ENCODE results near the gene SSBP1.
"Not testable (repeated sequence)": the region's sequence is repeated elsewhere in the genome, so short reads cannot be mapped to it uniquely, and the experiment has no call there.

The SSBP1 gene

GRCh38 chr7:141770083-141770583, 32.0 kb downstream of the SSBP1 start:
- not testable (repeated sequence) for DNase-seq (ENCODE audit: low read depth)

DNA sequence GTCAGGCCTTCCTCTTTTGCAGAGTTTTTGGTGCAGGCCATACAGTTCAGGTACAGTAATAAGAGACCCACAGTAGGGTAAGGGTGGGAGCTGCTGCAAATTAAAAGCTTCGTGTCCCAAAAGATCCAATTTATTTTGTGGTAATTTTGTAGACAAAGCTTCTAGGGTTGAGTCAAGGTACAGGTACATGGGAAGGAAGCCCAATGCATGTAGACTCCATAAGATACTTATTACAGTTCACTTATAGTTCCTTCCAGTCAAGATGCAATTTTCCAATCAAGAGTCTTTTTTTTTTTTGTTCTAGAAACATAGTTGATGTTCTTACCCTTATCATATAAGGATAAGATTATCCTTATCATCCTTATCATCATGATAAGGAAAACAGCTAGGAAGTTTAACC, 38.2 kb downstream of the SSBP1 start, which contains the start of gene TAS2R4:
Gene TAS2R4 (plus strand): TSS at position 301 of the 400 bp plus-strand sequence. CDS start 1,815 bp downstream, outside the sequence.
- DNase-seq (ENCODE audit: low read depth) = no peak

- no peak for DNase-seq (ENCODE audit: low read depth)
Measured at GRCh38 chr7:141785706-141786552, 47.8 kb downstream of the SSBP1 start.

- DNase-seq (ENCODE audit: low read depth) = no peak
Measured at GRCh38 chr7:141788296-141788695, 50.1 kb downstream of the SSBP1 start.

GRCh38 chr7:141789917-141790316, 51.8 kb downstream of the SSBP1 start, which contains the start of gene TAS2R5:
TAS2R5 (plus strand) TSS chr7:141790217; CDS start chr7:141790362, 145 bp downstream.
- DNase-seq (ENCODE audit: low read depth) = no peak

DNA sequence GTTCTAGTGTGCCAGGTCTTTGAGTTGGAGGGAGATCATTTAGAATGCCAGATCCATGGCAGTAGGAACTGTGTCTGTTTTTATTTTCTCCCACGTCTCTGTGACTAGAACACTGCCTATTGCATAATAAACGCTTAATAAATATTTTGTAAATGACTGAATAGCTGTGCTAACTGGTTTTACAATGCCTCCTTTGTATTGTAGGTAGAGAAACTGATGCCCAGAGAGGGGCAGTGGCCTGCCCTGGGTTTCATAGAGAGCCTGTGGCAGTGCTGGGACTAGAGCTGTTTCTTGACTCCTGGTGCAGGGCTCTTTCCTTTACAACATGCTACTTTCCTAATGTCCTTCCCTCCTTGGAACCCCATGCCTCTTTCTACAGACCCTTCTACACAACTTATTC, 54.4 kb downstream of the SSBP1 start:
- no peak for DNase-seq (ENCODE audit: low read depth)
